Measurements from ENCODE around the gene DHRS7B. TPM values are rescaled to one million over a fixed set of nuclear protein-coding genes. Genes with fewer than 3 reads are reported as not detected.
A peak's percentile ranks its signal among the peaks of the same experiment; 100 is the strongest.

The DHRS7B gene
- total and polyA plus RNA-seq, 9 donors: 17.4 to 33.7 (median 20.2) TPM

GRCh38 chr17:21164620-21165019 is 37.9 kb downstream of the DHRS7B start:
- WGBS (ENCODE audit: insufficient coverage): 35% methylated on average over 2 of the region's 5 CpGs
- H3K27ac ChIP-seq (ENCODE audit: low read length): no peak overlapping the region
- H3K4me3 ChIP-seq (ENCODE audit: low read length): no peak overlapping the region
- H3K9me3 ChIP-seq (replicated peaks; ENCODE audit: control insufficient read depth, low read depth, low read length): no peaks in the 10 kb centered on the region
- H3K27me3 ChIP-seq (ENCODE audit: control insufficient read depth, insufficient read depth, low read length): no peaks in the 10 kb centered on the region
- DNase-seq: no peak
- peaks cover 32% of the 10 kb centered on the region for H3K4me1 ChIP-seq (ENCODE audit: control insufficient read depth, insufficient read depth, low read length)
- no peaks in the 10 kb centered on the region for H3K36me3 ChIP-seq (ENCODE audit: control insufficient read depth, insufficient read depth, low read length)

DNA sequence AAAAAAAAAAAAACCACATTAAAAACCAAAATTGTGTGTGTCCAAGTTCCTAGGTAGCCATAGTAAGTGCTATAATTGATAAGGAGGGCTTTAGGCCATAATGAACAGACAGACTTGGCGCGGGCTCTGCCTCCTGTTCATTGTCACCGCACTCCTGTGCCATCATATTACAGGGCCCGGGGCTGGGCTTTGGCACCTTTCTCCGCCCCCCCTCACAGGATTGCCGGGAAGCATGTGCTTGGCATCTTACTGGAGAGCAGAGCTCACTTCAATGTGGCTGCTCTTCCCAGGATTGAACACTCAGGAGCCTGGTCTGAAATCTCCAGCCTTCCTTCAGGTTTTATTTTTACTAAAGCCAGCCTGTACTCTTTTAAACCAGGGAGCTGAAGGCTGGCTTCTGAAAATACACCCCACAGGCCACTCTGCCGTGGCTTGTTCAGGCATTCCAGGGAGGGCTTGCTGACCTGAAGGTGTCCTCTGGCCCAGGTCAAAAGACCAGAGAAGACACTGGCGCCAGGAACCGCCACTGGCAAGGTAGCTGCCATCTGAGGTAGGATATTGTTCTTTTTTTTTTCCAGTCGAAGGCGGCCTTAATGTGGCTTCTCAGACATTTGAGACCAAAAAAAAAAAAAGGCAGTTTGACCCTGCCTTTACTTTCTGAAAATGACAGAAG is 39.3 kb downstream of the DHRS7B start:
- no peaks in the 10 kb centered on the region for H3K36me3 ChIP-seq (ENCODE audit: control insufficient read depth, insufficient read depth, low read length)
- H3K9me3 ChIP-seq (replicated peaks; ENCODE audit: control insufficient read depth, low read depth, low read length): no peaks in the 10 kb centered on the region
- H3K4me3 ChIP-seq (ENCODE audit: low read length): peak overlapping the region; percentile 5
- DNase-seq: peak; percentile 49
- H3K27ac ChIP-seq (ENCODE audit: low read length): peak overlapping the region; percentile 87
- peaks cover 36% of the 10 kb centered on the region for H3K4me1 ChIP-seq (ENCODE audit: control insufficient read depth, insufficient read depth, low read length)
- 79% methylated on average over 5 of the region's 11 CpGs for WGBS (ENCODE audit: insufficient coverage)
- no peaks in the 10 kb centered on the region for H3K27me3 ChIP-seq (ENCODE audit: control insufficient read depth, insufficient read depth, low read length)

DNA sequence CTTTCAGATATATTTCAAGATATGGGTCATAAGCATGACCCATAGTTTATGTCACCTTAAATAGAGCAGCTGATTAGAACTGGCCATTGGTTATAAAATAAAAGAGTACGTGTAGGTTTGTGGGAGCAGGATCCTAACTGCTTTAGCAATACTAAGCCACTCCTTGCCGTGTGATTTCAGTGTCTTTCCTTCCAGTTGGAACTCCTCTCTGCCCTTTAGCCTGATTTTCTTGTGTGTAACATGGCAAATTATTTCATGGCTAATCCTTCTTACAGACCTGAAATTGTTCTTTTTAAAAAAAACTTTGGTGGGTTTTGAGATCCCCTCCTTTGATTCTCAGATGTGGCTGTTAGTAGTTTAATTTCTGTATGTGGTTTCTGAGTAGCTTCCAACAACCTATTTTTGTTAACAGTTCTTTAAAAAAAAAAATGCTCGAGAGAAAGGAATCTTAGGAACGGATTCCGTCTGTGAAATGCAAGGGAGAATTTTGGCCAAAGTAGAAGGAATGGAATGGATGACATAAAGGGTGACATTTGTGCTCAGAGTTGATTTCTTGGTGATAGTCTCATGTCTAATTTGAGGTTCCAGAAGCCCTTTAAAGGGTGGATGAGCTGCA is 39.9 kb downstream of the DHRS7B start:
- H3K27ac ChIP-seq (ENCODE audit: low read length): peak overlapping the region; percentile 87
- H3K27me3 ChIP-seq (ENCODE audit: control insufficient read depth, insufficient read depth, low read length): no peaks in the 10 kb centered on the region
- H3K9me3 ChIP-seq (replicated peaks; ENCODE audit: control insufficient read depth, low read depth, low read length): no peaks in the 10 kb centered on the region
- H3K4me1 ChIP-seq (ENCODE audit: control insufficient read depth, insufficient read depth, low read length): peaks cover 40% of the 10 kb centered on the region
- 31% methylated on average over 2 of the region's 5 CpGs for WGBS (ENCODE audit: insufficient coverage)
- peaks cover 4% of the 10 kb centered on the region for H3K36me3 ChIP-seq (ENCODE audit: control insufficient read depth, insufficient read depth, low read length)
- peak; percentile 79 for DNase-seq
- H3K4me3 ChIP-seq (ENCODE audit: low read length): peak overlapping the region; percentile 21

DNA sequence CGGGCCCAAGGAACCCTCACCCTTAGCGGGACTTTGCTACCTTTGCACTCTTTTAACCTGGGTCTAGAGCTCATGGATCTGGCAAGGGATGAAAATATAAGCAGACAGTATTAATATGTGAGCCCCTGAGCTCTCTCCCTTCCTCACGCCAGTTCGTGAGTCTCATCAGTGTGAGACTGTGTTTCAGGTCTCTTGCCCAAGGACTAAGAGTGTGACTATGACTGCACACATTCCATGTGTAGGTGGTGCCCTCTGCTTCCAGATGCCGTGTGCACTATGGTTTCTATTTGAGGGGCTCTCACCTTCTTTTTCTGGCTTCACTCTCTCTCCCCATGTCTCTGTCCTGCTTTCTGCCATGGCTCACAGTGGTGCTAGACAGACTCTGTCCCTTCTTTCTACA is 40.5 kb downstream of the DHRS7B start:
- peaks cover 4% of the 10 kb centered on the region for H3K36me3 ChIP-seq (ENCODE audit: control insufficient read depth, insufficient read depth, low read length)
- no peaks in the 10 kb centered on the region for H3K9me3 ChIP-seq (replicated peaks; ENCODE audit: control insufficient read depth, low read depth, low read length)
- H3K27me3 ChIP-seq (ENCODE audit: control insufficient read depth, insufficient read depth, low read length): no peaks in the 10 kb centered on the region
- DNase-seq: peak; percentile 45
- peak overlapping the region; percentile 87 for H3K27ac ChIP-seq (ENCODE audit: low read length)
- peaks cover 44% of the 10 kb centered on the region for H3K4me1 ChIP-seq (ENCODE audit: control insufficient read depth, insufficient read depth, low read length)
- WGBS (ENCODE audit: insufficient coverage): 49% methylated on average over 2 of the region's 5 CpGs
- H3K4me3 ChIP-seq (ENCODE audit: low read length): peak overlapping the region; percentile 21

DNA sequence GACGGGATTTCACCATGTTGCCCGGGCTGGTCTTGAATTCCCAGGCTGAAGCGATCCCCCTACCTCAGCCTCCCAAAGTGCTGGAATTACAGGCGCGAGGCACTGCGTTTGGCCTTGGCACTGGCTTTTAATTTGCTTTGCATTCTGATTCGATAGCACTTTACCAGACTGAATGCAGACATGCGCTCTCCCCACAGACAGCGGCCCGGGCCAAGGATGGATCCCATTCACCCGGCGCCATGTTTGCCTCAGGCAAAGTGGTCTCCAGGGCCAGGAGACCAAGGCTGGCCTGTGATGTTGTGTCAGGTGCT is 41.7 kb downstream of the DHRS7B start:
- H3K27ac ChIP-seq (ENCODE audit: low read length): peak overlapping the region; percentile 29
- no peak overlapping the region for H3K4me3 ChIP-seq (ENCODE audit: low read length)
- H3K9me3 ChIP-seq (replicated peaks; ENCODE audit: control insufficient read depth, low read depth, low read length): no peaks in the 10 kb centered on the region
- DNase-seq: no peak
- H3K36me3 ChIP-seq (ENCODE audit: control insufficient read depth, insufficient read depth, low read length): peaks cover 16% of the 10 kb centered on the region
- 94% methylated on average over 12 of the region's 12 CpGs for WGBS (ENCODE audit: insufficient coverage)
- no peaks in the 10 kb centered on the region for H3K27me3 ChIP-seq (ENCODE audit: control insufficient read depth, insufficient read depth, low read length)
- peaks cover 54% of the 10 kb centered on the region for H3K4me1 ChIP-seq (ENCODE audit: control insufficient read depth, insufficient read depth, low read length)

DNA sequence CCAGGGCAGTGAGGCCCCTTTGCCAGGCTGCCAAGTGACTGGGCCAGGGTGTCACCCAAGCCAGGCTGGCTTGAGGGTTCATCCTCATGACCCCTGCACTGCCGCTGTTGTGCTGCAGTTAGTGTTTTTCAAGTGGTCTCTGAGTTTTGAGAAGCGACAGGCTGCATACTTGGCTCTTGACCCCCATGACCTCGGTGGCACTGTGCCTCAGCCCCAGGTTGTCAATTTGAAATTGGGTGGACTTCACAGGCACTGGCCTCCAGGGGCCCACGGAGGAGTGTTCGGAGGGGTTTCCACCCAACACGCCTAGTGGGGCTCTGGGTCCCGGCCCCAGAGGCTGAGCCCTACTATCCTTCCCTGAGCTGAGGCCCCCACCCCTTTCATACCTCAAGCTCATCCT is 42.7 kb downstream of the DHRS7B start:
- H3K4me1 ChIP-seq (ENCODE audit: control insufficient read depth, insufficient read depth, low read length): peaks cover 63% of the 10 kb centered on the region

GRCh38 chr17:21170809-21171208 is 44.0 kb downstream of the DHRS7B start:
- peaks cover 68% of the 10 kb centered on the region for H3K4me1 ChIP-seq (ENCODE audit: control insufficient read depth, insufficient read depth, low read length)
- H3K4me3 ChIP-seq (ENCODE audit: low read length): no peak overlapping the region
- H3K9me3 ChIP-seq (replicated peaks; ENCODE audit: control insufficient read depth, low read depth, low read length): no peaks in the 10 kb centered on the region
- no CpG with 5 or more reads among the region's 7 CpGs for WGBS (ENCODE audit: insufficient coverage)
- H3K36me3 ChIP-seq (ENCODE audit: control insufficient read depth, insufficient read depth, low read length): peaks cover 31% of the 10 kb centered on the region
- H3K27me3 ChIP-seq (ENCODE audit: control insufficient read depth, insufficient read depth, low read length): no peaks in the 10 kb centered on the region
- DNase-seq: no peak
- peak overlapping the region; percentile 20 for H3K27ac ChIP-seq (ENCODE audit: low read length)

More for the DNA sequence above, 42.7 kb downstream of the DHRS7B start:
- no peak overlapping the region for H3K4me3 ChIP-seq (ENCODE audit: low read length)
- no peaks in the 10 kb centered on the region for H3K27me3 ChIP-seq (ENCODE audit: control insufficient read depth, insufficient read depth, low read length)
- no peak overlapping the region for H3K27ac ChIP-seq (ENCODE audit: low read length)
- no peaks in the 10 kb centered on the region for H3K9me3 ChIP-seq (replicated peaks; ENCODE audit: control insufficient read depth, low read depth, low read length)
- DNase-seq: no peak
- peaks cover 23% of the 10 kb centered on the region for H3K36me3 ChIP-seq (ENCODE audit: control insufficient read depth, insufficient read depth, low read length)
- 95% methylated on average over 7 of the region's 7 CpGs for WGBS (ENCODE audit: insufficient coverage)

DNA sequence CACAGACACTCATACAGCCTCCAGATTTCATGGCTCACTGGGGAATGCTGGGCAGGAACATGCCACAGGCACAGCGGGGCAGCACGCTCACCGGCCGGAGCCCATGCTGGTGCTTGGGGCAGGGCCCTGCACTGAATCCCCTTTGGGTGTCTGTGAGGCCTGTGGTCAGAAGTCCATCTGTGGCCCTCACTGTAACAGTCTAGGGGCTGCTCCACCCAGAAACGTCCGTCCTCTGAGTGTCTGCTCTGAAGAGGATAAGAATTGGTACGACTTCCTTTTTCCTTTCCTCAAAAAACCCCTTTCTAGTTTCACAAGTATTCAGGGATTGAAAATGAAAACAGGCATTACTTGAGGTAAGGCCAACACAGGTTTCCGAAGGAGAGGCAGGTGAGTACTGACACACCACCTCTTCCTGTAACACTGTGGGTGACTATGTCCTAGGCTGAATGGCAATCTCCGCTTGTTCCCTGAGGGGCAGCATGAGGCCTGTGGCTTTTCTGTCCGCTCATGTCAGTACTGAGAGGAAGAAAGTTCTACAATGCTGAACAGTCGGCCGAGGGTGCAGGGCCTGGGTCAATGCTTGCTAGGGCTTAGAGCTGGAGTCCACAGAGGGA is 44.7 kb downstream of the DHRS7B start:
- H3K9me3 ChIP-seq (replicated peaks; ENCODE audit: control insufficient read depth, low read depth, low read length): no peaks in the 10 kb centered on the region
- WGBS (ENCODE audit: insufficient coverage): 88% methylated on average over 8 of the region's 12 CpGs
- no peak overlapping the region for H3K27ac ChIP-seq (ENCODE audit: low read length)
- H3K27me3 ChIP-seq (ENCODE audit: control insufficient read depth, insufficient read depth, low read length): no peaks in the 10 kb centered on the region
- peaks cover 31% of the 10 kb centered on the region for H3K36me3 ChIP-seq (ENCODE audit: control insufficient read depth, insufficient read depth, low read length)
- H3K4me3 ChIP-seq (ENCODE audit: low read length): no peak overlapping the region
- DNase-seq: no peak
- H3K4me1 ChIP-seq (ENCODE audit: control insufficient read depth, insufficient read depth, low read length): peaks cover 62% of the 10 kb centered on the region

- no peaks in the 10 kb centered on the region for H3K9me3 ChIP-seq (replicated peaks; ENCODE audit: control insufficient read depth, low read depth, low read length)
- H3K27ac ChIP-seq (ENCODE audit: low read length): no peak overlapping the region
- H3K4me1 ChIP-seq (ENCODE audit: control insufficient read depth, insufficient read depth, low read length): peaks cover 59% of the 10 kb centered on the region
- 94% methylated on average over 17 of the region's 17 CpGs for WGBS (ENCODE audit: insufficient coverage)
- no peak for DNase-seq
- H3K27me3 ChIP-seq (ENCODE audit: control insufficient read depth, insufficient read depth, low read length): no peaks in the 10 kb centered on the region
- H3K36me3 ChIP-seq (ENCODE audit: control insufficient read depth, insufficient read depth, low read length): peaks cover 31% of the 10 kb centered on the region
- no peak overlapping the region for H3K4me3 ChIP-seq (ENCODE audit: low read length)
Measured at GRCh38 chr17:21171970-21172510, 45.3 kb downstream of the DHRS7B start.

- H3K27me3 ChIP-seq (ENCODE audit: control insufficient read depth, insufficient read depth, low read length): no peaks in the 10 kb centered on the region
Measured at GRCh38 chr17:21172846-21173245, 46.1 kb downstream of the DHRS7B start.

More at GRCh38 chr17:21172846-21173245, 46.1 kb downstream of the DHRS7B start:
- peaks cover 53% of the 10 kb centered on the region for H3K4me1 ChIP-seq (ENCODE audit: control insufficient read depth, insufficient read depth, low read length)
- H3K27ac ChIP-seq (ENCODE audit: low read length): peak overlapping the region; percentile 65
- peaks cover 31% of the 10 kb centered on the region for H3K36me3 ChIP-seq (ENCODE audit: control insufficient read depth, insufficient read depth, low read length)
- H3K4me3 ChIP-seq (ENCODE audit: low read length): no peak overlapping the region
- no peaks in the 10 kb centered on the region for H3K9me3 ChIP-seq (replicated peaks; ENCODE audit: control insufficient read depth, low read depth, low read length)
- 92% methylated on average over 4 of the region's 6 CpGs for WGBS (ENCODE audit: insufficient coverage)
- no peak for DNase-seq
